H1 (cell line): ENCODE results near the gene SH3RF2. TPM values are rescaled to one million over a fixed set of nuclear protein-coding genes. Genes with fewer than 3 reads are reported as not detected.

ENCODE experiments used
- CTCF ChIA-PET: fragments of 300-600 bp; sonication (Branson Sonifier 250); formaldehyde crosslinking; loops from one replicate; lab custom pipeline; 2021; ENCODE audit not compliant: partially characterized antibody; lab: Charles Lee
- POLR2A ChIA-PET: fragments of 300-600 bp; sonication (Branson Sonifier 250); formaldehyde crosslinking; loops from one replicate; lab custom pipeline; 2021; ENCODE audit warnings: inconsistent platforms; ENCODE audit not compliant: partially characterized antibody; lab: Charles Lee
- DNase-seq, 2 experiments: peaks; one replicate each; pipeline versions ENCODE4 v3.0.0 to v3.0.0-alpha.2; 2010 to 2022; ENCODE audit warnings: low spot score in 2 of 2, low read depth in 1 of 2, mixed read lengths in 1 of 2
- FAIRE-seq: peaks from 2 replicates; lab custom pipeline; 2011; peaks lifted over from hg19 to GRCh38; lab: Jason Lieb, UNC
- H2AFZ ChIP-seq: 2 replicates; pipeline ENCODE4 v1.8.1; 2012; ENCODE audit warnings: low read length, inconsistent platforms
- H2AK5ac ChIP-seq: 2 replicates; pipeline ENCODE4 v1.6.1; 2013; ENCODE audit warnings: low read depth, low read length
- H2BK120ac ChIP-seq: replicated peaks from 2 replicates; pipeline ENCODE3; 2013; ENCODE audit warnings: low read depth, low read length, inconsistent platforms
- H2BK12ac ChIP-seq: 2 replicates; pipeline ENCODE4 v1.6.1; 2013; ENCODE audit warnings: low read depth, low read length
- H2BK15ac ChIP-seq: 2 replicates; pipeline ENCODE4 v1.6.1; 2013; ENCODE audit warnings: low read length
- H2BK20ac ChIP-seq: 2 replicates; pipeline ENCODE4 v1.6.1; 2013; ENCODE audit warnings: low read length
- H2BK5ac ChIP-seq: 2 replicates; pipeline ENCODE4 v1.6.1; 2013; ENCODE audit warnings: low read depth, low read length
- H3K14ac ChIP-seq: 2 replicates; pipeline ENCODE4 v1.6.1; 2013; ENCODE audit warnings: inconsistent platforms; ENCODE audit not compliant: insufficient read length
- H3K18ac ChIP-seq: 2 replicates; pipeline ENCODE4 v1.6.1; 2013; ENCODE audit warnings: low read length; ENCODE audit errors: extremely low read depth
- H3K23ac ChIP-seq: 2 replicates; pipeline ENCODE4 v1.6.1; 2013; ENCODE audit warnings: inconsistent platforms; ENCODE audit not compliant: insufficient read length
- H3K23me2 ChIP-seq: 2 replicates; pipeline ENCODE4 v1.6.1; 2013; ENCODE audit warnings: low read depth, low read length
- H3K27ac ChIP-seq: 2 replicates; pipeline ENCODE4 v1.6.1; 2011; ENCODE audit warnings: low read depth, low read length, inconsistent platforms
- H3K27me3 ChIP-seq, 4 experiments: replicated peaks in 1 of 4; 1 replicate in 1 of 4; 2 replicates in 3 of 4; pipeline versions ENCODE4 v1.6.1 to v1.8.1; 2011 to 2013; ENCODE audit warnings: low read length in 3 of 4, mild to moderate bottlenecking in 3 of 4, inconsistent platforms in 2 of 4, mixed read lengths in 2 of 4, moderate library complexity in 1 of 4; ENCODE audit not compliant: control insufficient read depth in 3 of 4, insufficient read depth in 3 of 4; ENCODE audit errors: extremely low read depth in 1 of 4
- H3K36me3 ChIP-seq, 4 experiments: 2 replicates each; pipeline versions ENCODE4 v1.6.1 to v1.8.1; 2011 to 2013; ENCODE audit warnings: mild to moderate bottlenecking in 4 of 4, low read length in 3 of 4, moderate library complexity in 2 of 4, control low read depth in 1 of 4, inconsistent platforms in 1 of 4; ENCODE audit not compliant: insufficient read depth in 4 of 4, control insufficient read depth in 2 of 4
- H3K4ac ChIP-seq: replicated peaks from 2 replicates; pipeline ENCODE3; 2013; ENCODE audit warnings: low read length, low read depth, mixed read lengths, inconsistent platforms; ENCODE audit not compliant: insufficient read length
- H3K4me1 ChIP-seq, 4 experiments: replicated peaks in 1 of 4; 1 replicate in 1 of 4; 2 replicates in 3 of 4; pipeline versions ENCODE4 v1.6.1 to v1.8.1; 2011 to 2013; ENCODE audit warnings: low read length in 3 of 4, inconsistent platforms in 2 of 4, mixed read lengths in 1 of 4; ENCODE audit not compliant: insufficient read depth in 4 of 4, control insufficient read depth in 3 of 4
- H3K4me2 ChIP-seq, 2 experiments: 2 replicates each; pipeline versions ENCODE4 v1.6.1 to v1.8.1; 2011 to 2013; ENCODE audit warnings: low read depth in 2 of 2, low read length in 2 of 2, control low read depth in 1 of 2, inconsistent platforms in 1 of 2, mild to moderate bottlenecking in 1 of 2; ENCODE audit not compliant: insufficient read depth in 1 of 2
- H3K4me3 ChIP-seq, 4 experiments: fragments of 200-600, 300-600 bp in 1 of 4; sonication (generic), shearing (Covaris generic), sonication (Bioruptor Twin) in 1 of 4; 2 replicates each; pipeline versions ENCODE4 v1.5.1 to v1.8.1; 2011 to 2016; ENCODE audit warnings: low read length in 4 of 4, low read depth in 3 of 4, control low read depth in 2 of 4, inconsistent platforms in 2 of 4, mild to moderate bottlenecking in 2 of 4, mixed read lengths in 1 of 4, moderate library complexity in 1 of 4; ENCODE audit not compliant: insufficient read depth in 2 of 4; ENCODE audit errors: extremely low read depth in 1 of 4
- H3K56ac ChIP-seq: replicated peaks from 2 replicates; pipeline ENCODE3; 2013; ENCODE audit warnings: low read depth, mild to moderate bottlenecking, mixed read lengths, low read length, inconsistent platforms; ENCODE audit not compliant: insufficient read length
- H3K79me1 ChIP-seq: 2 replicates; pipeline ENCODE4 v1.6.1; 2013; ENCODE audit warnings: low read depth, low read length, control low read depth
- H3K79me2 ChIP-seq, 2 experiments: 2 replicates each; pipeline versions ENCODE4 v1.6.1 to v1.8.1; 2012 to 2013; ENCODE audit warnings: low read length in 2 of 2, mild to moderate bottlenecking in 2 of 2, inconsistent platforms in 1 of 2; ENCODE audit not compliant: insufficient read depth in 2 of 2, control insufficient read depth in 1 of 2
- H3K9ac ChIP-seq, 4 experiments: replicated peaks in 1 of 4; 1 replicate in 1 of 4; 2 replicates in 3 of 4; pipeline versions ENCODE4 v1.6.1 to v1.8.1; 2011 to 2013; ENCODE audit warnings: low read depth in 3 of 4, low read length in 3 of 4, control low read depth in 2 of 4, mild to moderate bottlenecking in 2 of 4, moderate library complexity in 2 of 4, inconsistent platforms in 1 of 4; ENCODE audit errors: extremely low read depth in 1 of 4
- H3K9me3 ChIP-seq, 2 experiments: 2 replicates each; pipeline versions ENCODE4 v1.6.1 to v1.8.1; 2012 to 2013; ENCODE audit warnings: mild to moderate bottlenecking in 2 of 2, moderate library complexity in 2 of 2, control low read depth in 1 of 2, inconsistent platforms in 1 of 2, low read depth in 1 of 2, low read length in 1 of 2, mixed read lengths in 1 of 2; ENCODE audit not compliant: insufficient read depth in 2 of 2
- H4K20me1 ChIP-seq, 2 experiments: replicated peaks in 1 of 2; 2 replicates each; pipeline versions ENCODE3 to v1.8.1; 2011 to 2013; ENCODE audit warnings: inconsistent platforms in 2 of 2, low read length in 2 of 2, mild to moderate bottlenecking in 1 of 2; ENCODE audit not compliant: insufficient read depth in 2 of 2, control insufficient read depth in 1 of 2
- H4K5ac ChIP-seq: 2 replicates; pipeline ENCODE4 v1.6.1; 2013; ENCODE audit warnings: low read length, low read depth, mixed read lengths, inconsistent platforms; ENCODE audit not compliant: insufficient read length
- H4K8ac ChIP-seq: 2 replicates; pipeline ENCODE4 v1.8.0; 2013; ENCODE audit warnings: mild to moderate bottlenecking, moderate library complexity, low read length, inconsistent platforms; ENCODE audit not compliant: insufficient read depth; ENCODE audit errors: extremely low read depth
- H4K91ac ChIP-seq: replicated peaks from 2 replicates; pipeline ENCODE3; 2013; ENCODE audit warnings: low read length, mixed read lengths, inconsistent platforms; ENCODE audit not compliant: insufficient read length
- BRCA1 ChIP-seq: IDR thresholded peaks from 2 replicates; pipeline ENCODE4 v1.6.1; 2012; ENCODE audit warnings: low read depth, low read length, improper control_type of control experiment
- CBX8 ChIP-seq: fragments of 300-800, 300-1000 bp; sonication (generic); IDR thresholded peaks from 2 replicates; pipeline ENCODE4 v1.7.1; 2016; ENCODE audit warnings: low read depth, low read length, borderline replicate concordance
- GTF2F1 ChIP-seq: IDR thresholded peaks from 2 replicates; pipeline ENCODE4 v1.6.1; 2012; ENCODE audit warnings: low read depth, low read length, improper control_type of control experiment, borderline replicate concordance
- KDM5A ChIP-seq: fragments of 200-600 bp; IDR thresholded peaks from 2 replicates; pipeline ENCODE4 v1.7.1; 2012; ENCODE audit warnings: mild to moderate bottlenecking, low read length, inconsistent platforms, mixed read lengths
- PHF8 ChIP-seq: fragments of 200-600 bp; sonication (generic); conservative IDR thresholded peaks from 2 replicates; pipeline ENCODE4 v1.7.1; 2012; ENCODE audit warnings: low read depth, mild to moderate bottlenecking, inconsistent platforms, low read length, moderate library complexity
- SRF ChIP-seq: IDR thresholded peaks from 2 replicates; pipeline ENCODE4 v1.6.1; 2011; ENCODE audit warnings: mild to moderate bottlenecking, low read depth, low read length, moderate library complexity
- WGBS, 2 experiments: shearing (Covaris generic) in 1 of 2; methylation state at CpG; one replicate each; pipeline versions ENCODE4 v1.1.6 to v1.1.7; 2013 to 2015; ENCODE audit warnings: low lambda C conversion rate in 2 of 2, mixed read lengths in 2 of 2, inconsistent platforms in 1 of 2, low coverage in 1 of 2, missing lambda C conversion rate in 1 of 2; ENCODE audit not compliant: insufficient replicate concordance in 2 of 2, insufficient coverage in 1 of 2, insufficient read length in 1 of 2; ENCODE audit errors: extremely low coverage in 1 of 2, missing lambda C conversion rate in 1 of 2; 5-methylcytosine and 5-hydroxymethylcytosine counted together
- polyA plus RNA-seq, 7 experiments: library from polyadenylated mRNA; depleted of rRNA in 3 of 7; stranded (reverse) in 5 of 7; unstranded in 2 of 7; fragments of >200 nt in 5 of 7; fragments of 200-250 nt in 2 of 7; gene quantifications; 1 replicate in 5 of 7; 2 replicates in 1 of 7; 4 replicates in 1 of 7; pipeline versions ENCODE4 v1.2.1 to v1.2.3, GENCODE V29; 2011 to 2013; ENCODE audit warnings: missing spikeins in 2 of 7, mixed read lengths in 2 of 7
- total RNA-seq: library from RNA; stranded (reverse); fragmentation: NEBNext Ultra II Directional; extraction: Animal tissue kit (Norgen Biotek cat#: 25700); gene quantifications from 2 replicates; pipeline ENCODE4 v1.2.1, GENCODE V29; 2021

The SH3RF2 gene
- total and polyA plus RNA-seq, 2 of the 8 experiments (the other 6 are each of a cell fraction or from before 2014, with no cell fraction given), result 0.80 to 0.95 TPM

DNA sequence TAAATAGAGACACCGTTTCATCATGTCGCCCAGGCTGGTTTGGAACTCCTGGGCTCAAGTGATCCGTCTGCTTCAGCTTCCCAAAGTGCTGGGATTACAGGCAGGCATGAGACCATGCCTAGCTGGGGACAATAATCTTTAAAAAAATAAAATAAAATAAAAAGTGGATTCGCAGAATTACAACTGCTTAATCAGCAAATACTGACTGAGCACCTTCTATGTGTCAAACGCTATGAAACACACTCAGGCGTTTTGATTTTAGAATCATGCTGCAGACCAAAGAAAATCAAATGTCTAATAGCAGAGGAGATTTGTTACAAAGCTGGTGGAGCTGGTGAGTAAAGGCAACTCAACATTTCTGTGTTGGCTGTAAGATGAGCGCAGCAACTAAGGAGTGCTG lies 22.7 kb upstream of the SH3RF2 start:
- Histone ChIP-seq H2BK15ac (no peak overlapping the region), H2BK12ac (no peak overlapping the region), H4K91ac (no peak overlapping the region), H4K20me1 (no peaks in the 10 kb centered on the region), H3K9me3 (no peaks in the 10 kb centered on the region), H3K4me3 (no peak overlapping the region), H3K79me2 (no peaks in the 10 kb centered on the region), H3K36me3 (no peaks in the 10 kb centered on the region), H3K79me1 (no peaks in the 10 kb centered on the region), H3K4ac (no peak overlapping the region), H3K56ac (no peak overlapping the region), H4K8ac (no peak overlapping the region), H2BK120ac (no peak overlapping the region), H2BK5ac (no peak overlapping the region), H4K5ac (no peak overlapping the region), H3K27me3 (no peaks in the 10 kb centered on the region), H3K9ac (no peak overlapping the region), H3K18ac (no peak overlapping the region), H3K4me2 (no peak overlapping the region), H2AK5ac (no peak overlapping the region), H3K23ac (no peak overlapping the region), H2BK20ac (no peak overlapping the region), H3K27ac (no peak overlapping the region), H2AFZ (no peak overlapping the region), H3K4me1 (no peaks in the 10 kb centered on the region), H3K14ac (no peak overlapping the region), H3K23me2 (no peaks in the 10 kb centered on the region)
- FAIRE-seq, result no peak
- no peak for TF ChIP-seq PHF8
- TF ChIP-seq GTF2F1, result no peak
- TF ChIP-seq SRF, result no peak
- TF ChIP-seq BRCA1, result no peak
- no peak for TF ChIP-seq CBX8
- TF ChIP-seq KDM5A, result no peak
- no peak for DNase-seq
- CTCF ChIA-PET, result interaction anchor here (1.2 to 1.3 kb wide), 2 partner anchors 25 to 40 kb away, joined by 3 to 4 read pairs; no protein-coding TSS in a partner anchor
- 94% methylated on average over 7 of the region's 7 CpGs; no CpG with 5 or more reads in 1 of the 2 experiments for WGBS, 2 experiments
- POLR2A ChIA-PET, result no interaction called here
